ENCODE results near the gene NUP205.

DNA sequence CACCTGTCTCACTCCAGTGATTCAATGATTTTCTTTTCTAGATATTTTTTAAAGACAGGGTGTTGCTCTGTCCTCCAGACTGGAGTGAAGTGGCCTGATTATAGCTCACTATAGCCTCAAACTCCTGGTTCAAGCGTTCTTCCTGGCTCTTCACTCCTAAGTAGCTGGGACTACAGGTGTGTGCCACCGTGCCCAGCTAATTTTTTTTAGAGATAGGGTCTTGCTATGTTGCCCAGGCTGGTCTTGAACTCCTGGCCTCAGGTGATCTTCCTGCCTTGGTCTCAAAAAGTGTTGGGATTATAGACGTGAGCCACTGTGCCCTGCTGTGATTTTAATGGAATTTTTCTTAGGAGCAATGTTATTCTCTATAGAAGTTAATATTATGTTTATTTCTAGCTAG is 14.1 kb downstream of the NUP205 start:
- no peak for TF ChIP-seq POLR2A (IDR thresholded peaks at IDR 0.05; ENCODE audit: low read depth, low read length)
- no peak for TF ChIP-seq TAF1 (IDR thresholded peaks at IDR 0.05; ENCODE audit: borderline replicate concordance, low read depth, low read length)
- TF ChIP-seq POLR2AphosphoS5 (IDR thresholded peaks at IDR 0.05; ENCODE audit: low read depth, low read length), result no peak

Measured in GM12892 (cell line).